Stromal cell of bone marrow (primary cell): ENCODE measurements around the gene PCDH17.

ENCODE experiments used
- DNase-seq: peaks from one replicate; pipeline ENCODE4 v3.0.0-alpha.2; 2012; ENCODE audit warnings: low read depth

PCDH17 gene

GRCh38 chr13:57631596-57632275 lies at the start of gene PCDH17:
PCDH17 (plus strand) TSS chr13:57631744; CDS start chr13:57632547, 803 bp downstream.
- no peak for DNase-seq

GRCh38 chr13:57582032-57582431 lies 49.5 kb upstream of the PCDH17 start:
- no peak for DNase-seq

- DNase-seq, result no peak
Observed at GRCh38 chr13:57583529-57583928, 48.0 kb upstream of the PCDH17 start.

DNA sequence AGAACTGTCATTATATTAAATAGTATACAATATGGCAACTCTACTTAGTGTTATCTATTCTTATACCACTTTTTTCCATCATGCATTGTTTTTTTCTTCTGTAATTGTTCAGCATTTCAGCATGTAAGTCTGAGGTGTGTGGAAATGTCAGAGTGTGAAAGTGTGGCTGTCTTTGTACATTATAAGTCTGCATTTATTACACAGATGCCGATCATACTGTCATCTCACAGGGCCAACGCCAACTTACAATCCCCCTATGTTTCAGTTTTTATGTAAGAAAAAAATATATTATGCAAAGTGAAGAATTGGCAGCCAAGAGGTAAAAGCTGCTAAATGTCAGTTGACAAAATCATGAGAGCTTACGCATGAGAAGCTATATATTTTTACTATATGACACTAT lies 42.9 kb upstream of the PCDH17 start:
- DNase-seq, result no peak

DNA sequence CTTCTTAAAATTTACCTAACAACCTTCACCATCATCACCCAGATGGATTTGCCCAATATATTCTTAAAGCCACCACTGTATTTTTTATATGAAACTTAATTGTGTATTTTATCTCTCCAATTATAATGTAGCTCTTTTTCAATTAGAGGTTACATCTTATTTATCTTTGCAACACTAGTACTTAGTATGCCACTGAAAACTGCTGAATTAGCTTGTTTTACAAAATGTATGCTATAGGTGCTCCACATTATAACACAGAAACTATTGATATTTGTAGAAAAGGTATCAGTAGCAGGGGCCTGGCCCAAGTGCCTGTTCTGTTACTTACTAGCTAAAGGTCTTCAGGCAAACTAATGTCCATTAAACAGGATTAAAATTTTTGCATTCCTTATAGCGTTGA lies 35.8 kb upstream of the PCDH17 start:
- DNase-seq, result no peak

DNA sequence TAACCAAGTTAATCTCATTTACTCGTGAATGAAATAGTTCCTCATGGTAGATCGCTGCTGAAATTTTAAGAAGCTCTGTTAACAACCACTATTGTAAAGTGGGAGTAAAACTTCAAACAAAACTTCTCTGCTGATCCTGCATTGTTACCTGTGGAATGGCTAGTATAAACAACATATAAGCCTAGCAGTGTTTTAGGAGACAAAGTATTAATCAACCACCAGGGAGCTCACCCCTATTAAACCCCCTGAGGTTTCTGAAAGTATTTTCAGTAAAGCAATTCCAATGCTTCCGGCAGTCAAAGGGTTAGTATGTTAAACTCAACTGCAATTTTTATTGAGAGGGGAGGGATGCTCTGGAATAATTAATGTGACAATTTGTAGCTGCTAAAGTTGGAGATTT lies 30.0 kb upstream of the PCDH17 start:
- no peak for DNase-seq

- DNase-seq, result no peak
Observed at GRCh38 chr13:57604442-57604841, 27.1 kb upstream of the PCDH17 start.

DNA sequence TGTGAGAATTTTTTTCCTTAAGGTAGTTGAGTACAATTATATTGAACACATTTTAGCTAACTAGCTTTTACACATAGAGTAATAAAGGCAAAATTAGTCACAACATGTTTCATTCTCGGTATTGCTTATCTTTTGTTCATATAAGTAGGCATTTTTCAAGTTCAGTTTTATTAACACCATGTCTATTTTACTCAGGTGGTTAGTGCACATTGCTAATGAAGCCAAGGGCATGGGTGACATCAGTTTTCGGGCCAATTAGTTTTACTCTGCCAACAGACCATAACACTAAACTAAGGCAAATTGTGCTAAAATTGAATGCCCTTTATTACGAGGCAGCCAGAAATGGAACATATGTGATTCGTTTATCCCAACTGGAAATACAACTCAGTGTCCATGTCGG lies 19.6 kb upstream of the PCDH17 start:
- DNase-seq, result no peak

DNA sequence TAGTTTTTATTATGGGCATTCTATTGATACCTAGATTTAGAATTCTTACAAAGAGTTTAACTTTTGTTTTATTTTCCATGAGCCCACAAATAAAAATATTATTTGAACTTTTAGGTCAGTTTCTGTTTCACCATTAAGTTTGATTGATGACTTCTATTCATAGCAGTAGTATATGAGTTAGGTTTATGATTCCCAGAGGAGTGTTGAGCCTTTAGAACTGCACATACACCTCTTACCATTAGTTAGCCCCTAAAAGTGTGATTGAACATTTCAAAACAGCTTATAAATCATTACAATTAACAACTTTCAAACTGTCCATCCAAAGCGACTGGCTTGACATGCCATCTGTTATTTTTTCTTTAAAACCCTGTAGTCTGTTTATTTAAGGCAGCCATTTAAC lies 19.0 kb upstream of the PCDH17 start:
- no peak for DNase-seq

DNA sequence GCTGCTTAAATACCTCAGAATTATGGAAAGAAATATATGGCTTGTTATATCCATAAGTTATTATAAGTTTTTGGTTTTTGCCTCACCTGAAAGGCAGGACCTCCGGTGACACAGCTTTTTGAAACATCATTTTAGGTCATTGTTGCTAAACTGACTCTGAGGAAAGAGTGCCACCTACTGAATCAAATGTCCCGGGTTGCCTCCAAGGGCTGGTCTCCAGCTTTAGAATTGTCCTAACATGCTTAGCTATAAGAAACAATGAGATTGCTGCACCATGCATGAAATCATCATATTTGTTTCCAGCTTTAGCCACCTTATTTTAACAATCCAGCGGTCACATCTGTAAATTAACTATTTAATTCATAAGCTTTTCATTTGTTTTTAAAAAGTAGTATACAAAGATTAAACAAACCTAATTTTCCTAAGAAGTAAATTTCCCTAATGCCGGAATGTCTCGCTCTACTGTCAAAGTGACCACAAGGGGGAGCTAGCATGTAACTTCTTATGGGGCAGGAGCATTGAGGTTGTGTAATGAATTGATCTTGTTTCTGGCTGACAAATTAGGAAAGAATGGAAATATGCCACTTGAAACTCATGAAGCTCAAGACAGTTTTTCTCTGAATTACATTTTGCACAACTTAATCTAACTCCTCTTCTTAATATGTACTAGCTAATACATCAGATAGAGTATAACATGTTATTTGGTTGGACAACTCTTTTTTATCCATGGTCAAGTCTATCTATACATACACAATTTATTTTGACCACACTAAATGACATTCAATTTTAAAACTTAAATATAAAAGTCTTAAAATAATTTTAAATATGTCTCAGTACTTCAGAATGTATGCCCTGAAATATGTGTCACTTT lies 6.7 kb upstream of the PCDH17 start:
- DNase-seq, result peak; percentile 21

GRCh38 chr13:57627663-57628062 lies 3.9 kb upstream of the PCDH17 start:
- no peak for DNase-seq

DNA sequence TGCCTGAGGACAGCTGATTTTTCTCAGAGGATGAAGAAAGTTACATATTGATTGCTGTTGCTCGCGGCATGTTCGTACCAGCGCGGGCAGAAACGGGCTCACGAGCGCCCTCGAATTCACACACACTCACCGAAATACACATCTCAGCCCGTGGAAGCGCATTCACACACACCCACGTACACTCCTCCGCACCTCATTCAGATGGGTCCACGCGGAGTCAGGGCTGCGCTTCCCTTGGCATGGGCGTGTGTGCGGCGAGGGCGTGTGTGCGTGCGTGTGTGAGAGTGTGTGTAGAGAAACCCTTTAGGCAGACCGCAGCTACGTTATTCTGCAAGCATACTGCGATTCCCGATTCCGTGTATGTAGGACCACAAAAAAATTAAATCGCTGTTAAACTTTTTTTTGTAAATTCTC lies 2.1 kb upstream of the PCDH17 start:
- no peak for DNase-seq

DNA sequence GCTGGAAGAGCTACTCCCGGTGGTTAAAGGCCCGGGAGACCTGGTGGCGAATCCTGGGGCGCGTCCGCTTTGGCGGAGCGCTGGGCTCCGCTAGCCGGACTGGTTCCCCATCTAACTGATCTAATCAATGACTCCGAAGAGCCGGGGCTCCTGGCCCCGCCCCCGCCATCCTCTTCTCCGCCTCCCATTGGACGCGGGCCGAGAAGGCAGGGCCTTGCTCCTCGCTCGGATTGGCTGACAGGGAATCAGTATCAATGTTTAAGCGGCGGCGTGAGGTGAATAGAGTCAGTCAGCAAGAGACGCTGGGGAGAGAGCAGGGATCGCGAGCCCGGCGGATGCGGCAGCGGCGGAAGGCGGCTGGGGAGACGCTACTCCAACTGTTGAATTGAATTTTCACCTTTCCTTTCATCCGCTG lies 1.7 kb upstream of the PCDH17 start:
- DNase-seq, result peak; percentile 23

DNA sequence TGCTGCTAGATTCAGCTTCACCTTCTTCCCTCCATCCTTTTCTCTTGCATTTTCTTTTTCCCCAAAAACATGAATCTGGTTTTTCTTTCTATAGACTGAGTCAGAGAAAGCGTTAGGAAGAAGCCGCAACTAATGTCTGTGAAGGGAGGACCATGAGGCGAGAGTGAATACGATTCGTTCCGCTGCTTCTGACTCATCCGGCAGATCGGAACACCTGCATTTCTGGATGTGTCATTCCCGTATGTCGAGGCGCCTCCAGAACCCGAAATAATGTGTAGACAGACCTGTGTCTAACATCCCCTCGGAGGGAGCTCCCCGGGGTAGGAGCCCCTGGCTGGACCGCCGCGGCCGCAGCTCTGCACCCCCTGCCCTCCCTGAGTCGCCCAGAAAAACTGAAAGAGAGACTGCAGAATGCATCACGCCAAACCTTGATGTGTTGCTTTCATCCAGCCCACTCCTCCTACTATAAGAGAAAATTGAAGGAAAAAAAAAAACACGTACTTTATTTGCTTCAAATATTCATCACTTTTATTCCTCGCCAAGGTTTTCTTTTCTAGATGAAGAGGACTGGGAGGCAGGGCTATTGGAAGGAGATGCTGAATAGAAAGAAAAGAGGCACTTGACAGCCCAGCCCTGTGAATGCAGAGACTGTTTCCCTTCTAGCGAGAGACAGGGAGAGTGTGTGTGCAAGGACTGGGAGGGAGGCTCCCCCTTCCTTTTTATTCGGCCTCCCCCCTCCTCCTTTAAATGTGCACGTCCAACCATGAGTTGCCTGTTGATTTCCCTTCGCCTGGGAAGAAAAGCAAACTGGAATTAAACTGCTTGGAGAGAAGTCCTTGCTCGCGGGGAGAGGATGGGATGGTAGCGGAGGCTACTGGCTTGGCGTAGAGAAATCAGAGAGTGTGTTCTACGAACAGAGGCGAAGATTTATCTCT lies 616 bp upstream of the PCDH17 start:
- no peak for DNase-seq

GRCh38 chr13:57632276-57633140 lies 964 bp downstream of the PCDH17 start:
- DNase-seq, result no peak

GRCh38 chr13:57633141-57633949 lies 1.8 kb downstream of the PCDH17 start:
- DNase-seq, result no peak

DNA sequence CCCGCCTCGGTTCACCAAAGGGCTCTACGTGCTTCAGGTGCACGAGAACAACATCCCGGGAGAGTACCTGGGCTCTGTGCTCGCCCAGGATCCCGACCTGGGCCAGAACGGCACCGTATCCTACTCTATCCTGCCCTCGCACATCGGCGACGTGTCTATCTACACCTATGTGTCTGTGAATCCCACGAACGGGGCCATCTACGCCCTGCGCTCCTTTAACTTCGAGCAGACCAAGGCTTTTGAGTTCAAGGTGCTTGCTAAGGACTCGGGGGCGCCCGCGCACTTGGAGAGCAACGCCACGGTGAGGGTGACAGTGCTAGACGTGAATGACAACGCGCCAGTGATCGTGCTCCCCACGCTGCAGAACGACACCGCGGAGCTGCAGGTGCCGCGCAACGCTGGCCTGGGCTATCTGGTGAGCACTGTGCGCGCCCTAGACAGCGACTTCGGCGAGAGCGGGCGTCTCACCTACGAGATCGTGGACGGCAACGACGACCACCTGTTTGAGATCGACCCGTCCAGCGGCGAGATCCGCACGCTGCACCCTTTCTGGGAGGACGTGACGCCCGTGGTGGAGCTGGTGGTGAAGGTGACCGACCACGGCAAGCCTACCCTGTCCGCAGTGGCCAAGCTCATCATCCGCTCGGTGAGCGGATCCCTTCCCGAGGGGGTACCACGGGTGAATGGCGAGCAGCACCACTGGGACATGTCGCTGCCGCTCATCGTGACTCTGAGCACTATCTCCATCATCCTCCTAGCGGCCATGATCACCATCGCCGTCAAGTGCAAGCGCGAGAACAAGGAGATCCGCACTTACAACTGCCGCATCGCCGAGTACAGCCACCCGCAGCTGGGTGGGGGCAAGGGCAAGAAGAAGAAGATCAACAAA lies 2.6 kb downstream of the PCDH17 start:
- no peak for DNase-seq

DNA sequence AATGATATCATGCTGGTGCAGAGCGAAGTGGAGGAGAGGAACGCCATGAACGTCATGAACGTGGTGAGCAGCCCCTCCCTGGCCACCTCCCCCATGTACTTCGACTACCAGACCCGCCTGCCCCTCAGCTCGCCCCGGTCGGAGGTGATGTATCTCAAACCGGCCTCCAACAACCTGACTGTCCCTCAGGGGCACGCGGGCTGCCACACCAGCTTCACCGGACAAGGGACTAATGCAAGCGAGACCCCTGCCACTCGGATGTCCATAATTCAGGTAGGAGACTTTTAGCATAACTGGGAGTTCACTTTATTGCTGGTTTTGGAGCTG lies 3.3 kb downstream of the PCDH17 start:
- no peak for DNase-seq

- DNase-seq, result no peak
Observed at GRCh38 chr13:57635541-57636085, 4.1 kb downstream of the PCDH17 start.
